ENCODE results near the gene SYCE1L.
"Not testable (repeated sequence)": the region's sequence is repeated elsewhere in the genome, so short reads cannot be mapped to it uniquely, and the experiment has no call there.

The SYCE1L gene

GRCh38 chr16:77206533-77206932 lies 7.3 kb downstream of the SYCE1L start:
- DNase-seq, result no peak

GRCh38 chr16:77207030-77207429 lies 7.8 kb downstream of the SYCE1L start:
- DNase-seq, result no peak

DNA sequence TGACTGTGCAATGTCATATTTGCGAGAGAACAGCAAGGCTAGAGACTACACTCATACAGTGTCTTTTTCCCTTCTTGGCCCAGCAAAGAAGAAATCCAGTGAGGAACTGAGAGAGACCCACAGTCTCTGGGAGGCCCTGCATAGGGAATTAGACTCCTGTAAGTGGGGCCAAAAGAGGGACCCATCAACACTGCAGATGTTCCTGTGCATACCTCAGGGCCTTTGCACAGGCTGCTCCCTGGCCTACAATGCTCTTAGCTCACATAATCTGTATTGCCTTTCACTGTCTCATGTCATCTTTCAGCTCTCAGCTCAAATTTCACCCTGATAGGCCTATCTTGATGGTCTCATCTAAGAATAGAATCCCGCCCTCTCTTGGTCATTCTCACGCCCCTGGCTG lies 9.2 kb downstream of the SYCE1L start:
- no peak for DNase-seq

DNA sequence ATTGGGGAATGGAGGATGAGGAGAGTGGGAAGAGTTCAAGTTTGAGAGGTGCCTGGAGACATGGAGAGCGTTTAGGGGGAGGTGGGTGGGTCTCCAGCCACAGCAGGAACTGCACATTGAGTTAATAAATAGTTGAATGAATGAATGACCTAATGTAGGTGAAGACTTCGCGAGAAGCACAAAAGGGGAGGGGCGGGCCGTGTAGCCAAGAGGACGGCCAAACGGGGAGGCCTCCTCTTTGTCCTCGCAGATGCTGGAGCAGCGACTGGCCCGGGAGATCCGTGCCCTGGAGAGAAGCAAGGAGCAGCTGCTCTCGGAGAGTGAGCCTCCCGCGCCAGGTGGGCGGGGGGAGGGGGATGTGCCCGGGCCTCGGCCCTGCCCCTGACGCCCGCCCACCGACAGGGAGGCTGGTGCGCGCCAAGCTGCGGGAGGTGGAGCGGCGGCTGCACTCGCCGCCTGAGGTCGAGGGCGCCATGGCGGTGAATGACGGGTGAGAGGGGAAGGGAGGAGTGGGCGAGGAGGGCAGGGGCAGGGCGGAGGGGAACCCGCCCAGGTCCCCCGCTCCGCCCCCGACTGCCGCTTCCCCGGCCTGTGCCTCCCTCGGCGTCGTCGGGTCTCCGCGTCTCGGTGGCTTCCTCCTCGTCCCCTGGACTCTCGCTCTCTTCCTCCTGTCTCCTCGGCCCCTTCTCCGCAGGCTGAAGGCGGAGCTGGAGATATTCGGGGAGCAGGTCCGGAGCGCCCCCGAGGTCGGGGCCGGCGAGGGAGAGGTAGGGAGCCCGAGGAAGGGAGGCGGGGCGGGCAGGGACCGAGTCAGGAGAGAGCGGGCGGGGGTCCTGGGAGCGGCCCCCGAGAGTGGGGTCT lies 12.9 kb downstream of the SYCE1L start:
- DNase-seq, result peak; percentile 65 to 87

DNA sequence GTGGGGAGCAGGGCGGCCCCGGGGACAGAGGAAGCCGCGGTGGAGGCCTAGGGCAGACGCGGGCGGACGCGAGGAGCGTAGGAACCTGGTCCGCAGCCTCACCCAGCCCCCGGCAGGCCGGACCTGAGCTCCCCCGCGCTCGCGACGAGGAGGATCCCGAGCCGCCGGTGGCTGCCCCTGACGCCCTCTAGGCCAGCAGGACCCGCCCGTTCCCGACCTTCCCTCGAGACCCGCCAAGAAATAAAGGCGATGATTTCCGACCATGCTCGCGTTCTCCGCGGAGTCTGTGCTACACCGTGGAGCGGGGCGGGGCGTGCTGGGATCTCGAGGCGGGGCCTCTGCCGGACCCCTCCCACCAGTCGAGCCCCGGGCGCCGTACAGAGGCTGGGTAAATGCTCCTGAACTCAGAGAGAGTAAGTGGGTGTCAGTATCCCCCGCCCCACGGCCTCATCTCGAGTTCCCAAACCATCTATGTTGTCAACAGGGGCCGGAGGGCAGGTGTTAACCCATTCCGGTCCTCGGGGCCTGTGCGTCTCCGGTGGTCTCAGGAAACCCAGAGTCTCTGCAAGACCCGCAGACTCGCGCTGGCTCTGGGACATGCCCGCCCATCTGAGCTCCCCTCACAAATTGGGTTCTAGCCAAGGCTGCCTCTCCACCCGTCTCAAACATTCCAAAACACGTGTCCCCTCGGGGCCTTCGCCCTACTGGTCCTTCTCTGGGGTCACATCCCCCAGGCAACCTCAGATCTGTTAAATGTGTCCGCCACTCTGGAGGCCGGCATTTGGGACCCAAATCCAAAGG lies 13.7 kb downstream of the SYCE1L start:
- DNase-seq, result peak; percentile 17 to 76

GRCh38 chr16:77213542-77214106 lies 14.4 kb downstream of the SYCE1L start:
- no peak for DNase-seq

- DNase-seq, result no peak
These were observed 15.4 kb downstream of the SYCE1L start for GRCh38 chr16:77214411-77215138.

DNA sequence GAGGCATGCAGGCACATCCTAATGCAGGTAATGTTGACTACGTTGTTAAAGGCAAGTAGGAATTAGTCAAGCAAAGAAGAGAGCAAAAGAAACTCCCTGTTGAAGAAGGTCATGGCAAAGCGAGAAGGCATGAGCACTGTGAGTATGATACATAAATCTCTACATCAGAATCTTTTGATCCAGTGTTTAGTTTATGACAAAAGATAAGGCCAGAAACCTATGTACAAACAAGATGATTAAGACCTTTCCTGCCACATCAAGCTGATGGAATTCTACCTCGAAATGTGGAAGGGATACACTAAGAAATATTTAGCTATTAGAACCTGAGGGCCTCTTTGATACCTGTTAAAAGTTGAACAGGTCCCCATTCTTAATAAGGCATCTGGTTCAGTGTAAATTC lies 20.2 kb downstream of the SYCE1L start:
- no peak for DNase-seq

DNA sequence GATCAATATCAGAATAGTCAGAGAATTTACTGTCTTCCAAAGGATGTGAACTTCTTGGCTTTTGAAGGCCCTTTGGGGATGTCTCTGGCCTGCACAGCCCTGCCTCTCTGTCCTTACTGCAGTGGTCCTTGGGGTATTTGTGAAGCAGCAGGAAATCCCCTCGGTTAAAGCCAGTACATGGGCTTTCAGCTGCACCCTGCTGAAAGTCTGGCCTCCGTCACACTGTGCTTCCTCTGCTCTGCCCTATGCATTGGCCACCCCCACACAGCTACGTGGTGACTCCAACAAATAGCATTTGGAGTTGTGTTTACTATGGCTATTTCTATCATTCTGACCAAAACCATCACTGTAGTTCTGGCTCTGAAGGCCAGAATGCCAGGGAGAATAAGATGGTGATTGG lies 21.2 kb downstream of the SYCE1L start:
- DNase-seq, result no peak

- DNase-seq, result no peak
These were observed 22.3 kb downstream of the SYCE1L start for GRCh38 chr16:77221482-77221881.

GRCh38 chr16:77223184-77223583 lies 24.0 kb downstream of the SYCE1L start:
- DNase-seq, result peak in 1 of 2 experiments; percentile 23

- no peak for DNase-seq
These were observed 26.0 kb downstream of the SYCE1L start for GRCh38 chr16:77225182-77225581.

DNA sequence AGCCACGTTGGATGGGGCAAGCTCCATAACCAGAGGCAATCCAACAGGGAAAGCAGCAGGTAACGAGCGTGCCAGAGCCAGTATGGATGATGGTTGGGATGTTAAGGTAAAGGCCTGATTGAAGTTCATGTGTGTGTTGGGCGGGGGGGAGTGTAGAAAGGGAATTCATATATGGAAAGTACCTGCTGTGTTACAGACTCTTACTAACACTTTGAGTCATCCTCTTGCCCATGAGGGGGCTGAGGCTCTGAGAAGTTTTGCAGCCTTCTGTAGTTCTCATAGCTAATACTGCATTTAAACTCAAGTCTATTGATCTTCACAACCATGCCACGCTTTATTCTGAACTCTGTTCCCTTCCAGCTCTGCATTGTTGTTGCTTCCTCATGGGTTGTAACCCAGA lies 28.5 kb downstream of the SYCE1L start:
- DNase-seq, result no peak

GRCh38 chr16:77231047-77231446 lies 31.8 kb downstream of the SYCE1L start:
- DNase-seq, result no peak

GRCh38 chr16:77233799-77234519 lies 34.8 kb downstream of the SYCE1L start:
- no peak for DNase-seq

DNA sequence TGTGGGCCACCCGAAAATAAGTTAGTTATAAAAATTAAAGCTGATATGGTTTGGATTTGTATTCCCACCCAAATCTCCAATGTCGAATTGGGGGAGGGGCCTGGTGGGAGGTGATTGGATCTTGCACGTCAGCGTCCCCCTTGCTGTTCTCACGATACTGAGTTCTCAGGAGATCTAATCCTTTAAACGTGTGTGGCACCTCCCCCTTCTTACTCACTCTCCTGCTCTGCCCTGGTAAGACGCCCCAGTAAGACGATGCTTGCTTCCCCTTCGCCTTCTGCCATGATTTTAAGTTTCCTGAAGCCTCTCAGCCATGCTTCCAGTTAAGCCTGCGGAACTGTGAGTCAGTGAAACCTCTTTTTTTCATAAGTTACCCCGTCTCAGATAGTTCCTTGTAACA lies 35.4 kb downstream of the SYCE1L start:
- no peak for DNase-seq

DNA sequence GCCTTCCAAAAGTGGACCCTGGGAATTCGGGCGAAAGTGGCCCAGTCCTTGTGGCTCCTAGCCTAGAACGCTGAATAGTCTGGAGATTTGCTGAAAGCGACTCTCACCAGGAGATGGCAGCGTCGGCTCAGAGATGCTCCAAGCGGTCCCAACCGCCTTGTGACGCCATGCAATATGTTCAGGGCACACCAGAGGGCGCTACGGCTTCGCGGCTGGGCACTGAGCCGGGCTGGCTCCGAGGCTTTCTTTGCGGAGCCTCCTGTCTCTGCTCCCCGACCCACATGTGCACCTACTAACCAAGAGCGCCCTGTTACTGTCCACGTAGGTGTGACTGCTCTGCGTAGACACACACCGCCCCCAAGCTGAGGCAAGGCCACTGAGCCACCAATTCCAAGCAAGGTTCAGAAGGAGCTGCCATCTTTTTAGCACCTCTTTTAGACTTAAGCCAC lies 36.9 kb downstream of the SYCE1L start:
- peak; percentile 61 to 84 for DNase-seq

- peak; percentile 25 to 54 for DNase-seq
These were observed 39.4 kb downstream of the SYCE1L start for GRCh38 chr16:77238593-77238992.

GRCh38 chr16:77242471-77242870 lies 43.3 kb downstream of the SYCE1L start:
- not testable (repeated sequence) for DNase-seq

- DNase-seq, result no peak
These were observed 46.9 kb downstream of the SYCE1L start for GRCh38 chr16:77246150-77246549.

GRCh38 chr16:77250400-77250799 lies 51.2 kb downstream of the SYCE1L start:
- no peak for DNase-seq

Measured in NCI-H526 (cell line).